ENCODE measurements around the gene RASGRP1.

RASGRP1 gene

DNA sequence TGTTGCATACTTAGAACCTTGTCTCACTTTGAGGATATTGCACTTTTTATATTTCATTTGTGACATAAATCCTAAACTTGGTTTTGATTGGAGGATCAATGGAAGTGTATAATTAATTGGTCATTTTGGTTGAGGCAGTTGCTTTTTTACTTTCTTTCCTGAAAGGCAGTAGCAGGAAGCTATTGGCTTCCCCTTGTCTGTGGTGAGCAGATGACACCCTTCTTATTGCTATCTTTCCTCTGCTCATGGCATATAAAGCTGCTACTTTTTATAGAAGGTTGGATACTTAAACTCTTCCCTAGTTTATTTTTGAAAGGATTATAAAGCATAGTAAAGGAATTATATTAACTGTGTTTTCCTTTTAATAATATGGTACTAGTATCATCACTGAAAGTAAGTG lies 82.0 kb downstream of the RASGRP1 start:
- no peaks in the 10 kb centered on the region for H3K4me1 Mint-ChIP-seq
- no peak overlapping the region for H3K4me3 Mint-ChIP-seq
- no peaks in the 10 kb centered on the region for H3K9me3 Mint-ChIP-seq
- no peaks in the 10 kb centered on the region for H3K27me3 Mint-ChIP-seq (ENCODE audit: low read depth)
- TF ChIP-seq CTCF (IDR thresholded peaks at IDR 0.05; ENCODE audit: unreplicated experiment in 3 of 3), result no peak
- peaks cover 33% of the 10 kb centered on the region for H3K36me3 Mint-ChIP-seq (ENCODE audit: low read depth)
- no peak overlapping the region for H3K27ac Mint-ChIP-seq

- H3K9me3 Mint-ChIP-seq, result no peaks in the 10 kb centered on the region
- no peak overlapping the region for H3K4me3 Mint-ChIP-seq
- no peaks in the 10 kb centered on the region for H3K27me3 Mint-ChIP-seq (ENCODE audit: low read depth)
- TF ChIP-seq CTCF (IDR thresholded peaks at IDR 0.05; ENCODE audit: unreplicated experiment in 3 of 3), result no peak
- no peaks in the 10 kb centered on the region for H3K4me1 Mint-ChIP-seq
- H3K36me3 Mint-ChIP-seq (ENCODE audit: low read depth), result peaks cover 32% of the 10 kb centered on the region
- no peak overlapping the region for H3K27ac Mint-ChIP-seq
These were observed 82.9 kb downstream of the RASGRP1 start for GRCh38 chr15:38481761-38482160.

DNA sequence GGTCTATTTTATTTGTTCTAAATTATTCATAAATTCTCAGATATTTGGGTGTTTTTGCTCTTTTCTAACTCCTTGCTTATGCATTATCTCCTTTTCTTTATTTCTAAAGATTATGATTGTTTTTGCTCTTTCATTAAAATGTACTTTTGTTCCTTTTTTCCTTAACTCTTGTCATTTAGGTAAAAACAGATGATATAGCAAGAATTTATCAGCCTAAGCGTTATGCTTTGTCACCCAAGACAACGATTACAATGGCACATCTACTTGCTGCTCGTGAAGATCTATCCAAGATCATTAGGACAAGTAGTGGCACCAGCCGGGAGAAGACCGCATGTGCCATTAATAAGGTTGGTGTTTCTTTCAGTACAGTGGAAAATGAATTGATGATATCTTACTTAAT lies 83.5 kb downstream of the RASGRP1 start:
- TF ChIP-seq CTCF (IDR thresholded peaks at IDR 0.05; ENCODE audit: unreplicated experiment in 3 of 3), result no peak
- Mint-ChIP-seq H3K4me1 (no peaks in the 10 kb centered on the region), H3K27ac (no peak overlapping the region), H3K4me3 (no peak overlapping the region), H3K9me3 (no peaks in the 10 kb centered on the region), H3K27me3 (ENCODE audit: low read depth) (no peaks in the 10 kb centered on the region), H3K36me3 (ENCODE audit: low read depth) (peaks cover 36% of the 10 kb centered on the region)

DNA sequence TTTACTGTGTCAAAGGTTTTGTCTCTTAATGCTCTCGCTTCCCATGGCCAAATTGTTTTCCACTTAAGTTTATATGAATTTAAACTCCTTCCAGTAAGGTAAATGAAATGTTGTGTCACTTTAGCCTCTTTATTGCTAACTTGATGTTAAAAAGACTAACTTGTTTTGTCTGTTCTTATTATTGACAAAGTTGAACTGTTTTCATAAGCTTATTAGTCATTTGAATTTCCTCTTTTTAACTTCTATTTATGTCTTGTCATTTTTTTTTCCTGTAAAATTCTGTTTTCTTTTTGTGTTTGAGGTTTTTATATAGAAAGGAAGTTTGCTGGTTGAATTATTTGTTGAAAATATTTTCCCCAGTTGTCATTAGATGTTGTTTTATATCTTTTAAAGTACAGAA lies 84.9 kb downstream of the RASGRP1 start:
- Mint-ChIP-seq H3K27me3 (ENCODE audit: low read depth) (no peaks in the 10 kb centered on the region), H3K4me3 (no peak overlapping the region), H3K4me1 (no peaks in the 10 kb centered on the region), H3K27ac (no peak overlapping the region), H3K36me3 (ENCODE audit: low read depth) (peaks cover 45% of the 10 kb centered on the region), H3K9me3 (no peaks in the 10 kb centered on the region)
- TF ChIP-seq CTCF (IDR thresholded peaks at IDR 0.05; ENCODE audit: unreplicated experiment in 3 of 3), result no peak

- H3K4me1 Mint-ChIP-seq, result no peaks in the 10 kb centered on the region
- H3K36me3 Mint-ChIP-seq (ENCODE audit: low read depth), result peaks cover 49% of the 10 kb centered on the region
- no peak overlapping the region for H3K27ac Mint-ChIP-seq
- H3K4me3 Mint-ChIP-seq, result no peak overlapping the region
- no peaks in the 10 kb centered on the region for H3K27me3 Mint-ChIP-seq (ENCODE audit: low read depth)
- no peaks in the 10 kb centered on the region for H3K9me3 Mint-ChIP-seq
- no peak for TF ChIP-seq CTCF (IDR thresholded peaks at IDR 0.05; ENCODE audit: unreplicated experiment in 3 of 3)
These were observed 85.3 kb downstream of the RASGRP1 start for GRCh38 chr15:38479266-38479665.

GRCh38 chr15:38477637-38478036 lies 87.0 kb downstream of the RASGRP1 start:
- no peak for TF ChIP-seq CTCF (IDR thresholded peaks at IDR 0.05; ENCODE audit: unreplicated experiment in 3 of 3)
- Mint-ChIP-seq H3K27me3 (ENCODE audit: low read depth) (no peaks in the 10 kb centered on the region), H3K9me3 (no peaks in the 10 kb centered on the region), H3K27ac (no peak overlapping the region), H3K36me3 (ENCODE audit: low read depth) (peaks cover 52% of the 10 kb centered on the region), H3K4me3 (no peak overlapping the region), H3K4me1 (no peaks in the 10 kb centered on the region)
